C4-2B (cell line): ENCODE measurements around the gene SYP.

Experiments used
- ZFX ChIP-seq: fragments of 450-650 bp; IDR thresholded peaks from 2 replicates; pipeline ENCODE4 v1.6.1; 2017
- TF ChIP-seq, protein P1 (sequence below): fragments of 450-650 bp; conservative IDR thresholded peaks from 2 replicates; pipeline ENCODE4 v1.5.1; 2017; ENCODE audit warnings: mild to moderate bottlenecking

DNA sequence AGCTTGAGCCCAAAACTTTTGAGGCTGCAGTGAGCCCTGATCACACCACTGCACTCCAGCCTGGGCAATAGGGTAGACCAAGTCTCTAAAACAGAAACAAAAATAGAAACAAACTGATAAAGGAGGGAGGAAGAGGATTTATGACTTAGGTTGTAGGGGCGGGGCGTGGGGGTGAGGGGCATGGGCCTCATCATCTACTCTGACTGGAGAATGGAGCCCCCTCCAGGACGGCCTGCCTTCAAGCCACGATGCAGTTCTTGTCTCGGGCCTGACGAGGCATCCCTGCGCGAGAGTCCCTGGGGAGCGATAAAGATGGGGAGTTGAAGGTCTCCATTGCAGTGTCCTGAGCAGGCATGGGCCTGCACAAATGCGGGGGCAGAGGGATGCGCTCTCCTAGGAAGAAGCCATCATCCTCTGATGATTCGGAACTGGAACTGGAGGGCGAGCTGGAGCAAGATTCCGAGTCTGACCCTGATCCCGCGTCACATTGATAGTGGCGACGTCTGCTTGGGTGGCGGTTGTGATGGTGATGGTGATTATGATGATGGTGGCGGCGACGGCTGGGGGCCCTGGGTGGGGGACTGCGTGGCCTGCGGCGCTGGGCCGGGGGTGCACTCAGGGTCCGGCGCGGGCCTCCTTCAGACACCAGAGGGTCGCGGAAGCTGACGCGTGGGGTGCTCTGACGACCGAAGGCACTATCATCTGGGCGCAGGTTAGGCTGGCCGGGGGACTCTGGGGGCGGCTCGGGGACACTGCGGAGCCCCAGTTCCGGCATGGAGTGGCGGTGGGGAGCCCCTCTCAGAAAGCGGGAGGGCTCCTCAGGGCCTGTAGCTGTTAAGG is 24.3 kb downstream of the SYP start:
- TF ChIP-seq, protein P1, sequence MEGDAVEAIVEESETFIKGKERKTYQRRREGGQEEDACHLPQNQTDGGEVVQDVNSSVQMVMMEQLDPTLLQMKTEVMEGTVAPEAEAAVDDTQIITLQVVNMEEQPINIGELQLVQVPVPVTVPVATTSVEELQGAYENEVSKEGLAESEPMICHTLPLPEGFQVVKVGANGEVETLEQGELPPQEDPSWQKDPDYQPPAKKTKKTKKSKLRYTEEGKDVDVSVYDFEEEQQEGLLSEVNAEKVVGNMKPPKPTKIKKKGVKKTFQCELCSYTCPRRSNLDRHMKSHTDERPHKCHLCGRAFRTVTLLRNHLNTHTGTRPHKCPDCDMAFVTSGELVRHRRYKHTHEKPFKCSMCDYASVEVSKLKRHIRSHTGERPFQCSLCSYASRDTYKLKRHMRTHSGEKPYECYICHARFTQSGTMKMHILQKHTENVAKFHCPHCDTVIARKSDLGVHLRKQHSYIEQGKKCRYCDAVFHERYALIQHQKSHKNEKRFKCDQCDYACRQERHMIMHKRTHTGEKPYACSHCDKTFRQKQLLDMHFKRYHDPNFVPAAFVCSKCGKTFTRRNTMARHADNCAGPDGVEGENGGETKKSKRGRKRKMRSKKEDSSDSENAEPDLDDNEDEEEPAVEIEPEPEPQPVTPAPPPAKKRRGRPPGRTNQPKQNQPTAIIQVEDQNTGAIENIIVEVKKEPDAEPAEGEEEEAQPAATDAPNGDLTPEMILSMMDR, result no peak
- no peak for TF ChIP-seq ZFX
